ENCODE results near the gene CHMP4B. TPM values are rescaled to one million over a fixed set of nuclear protein-coding genes. Genes with fewer than 3 reads are reported as not detected.
A peak's percentile ranks its signal among the peaks of the same experiment; 100 is the strongest.

Gene CHMP4B
- total RNA-seq, 1 donor from 2014 or later: 137 TPM

DNA sequence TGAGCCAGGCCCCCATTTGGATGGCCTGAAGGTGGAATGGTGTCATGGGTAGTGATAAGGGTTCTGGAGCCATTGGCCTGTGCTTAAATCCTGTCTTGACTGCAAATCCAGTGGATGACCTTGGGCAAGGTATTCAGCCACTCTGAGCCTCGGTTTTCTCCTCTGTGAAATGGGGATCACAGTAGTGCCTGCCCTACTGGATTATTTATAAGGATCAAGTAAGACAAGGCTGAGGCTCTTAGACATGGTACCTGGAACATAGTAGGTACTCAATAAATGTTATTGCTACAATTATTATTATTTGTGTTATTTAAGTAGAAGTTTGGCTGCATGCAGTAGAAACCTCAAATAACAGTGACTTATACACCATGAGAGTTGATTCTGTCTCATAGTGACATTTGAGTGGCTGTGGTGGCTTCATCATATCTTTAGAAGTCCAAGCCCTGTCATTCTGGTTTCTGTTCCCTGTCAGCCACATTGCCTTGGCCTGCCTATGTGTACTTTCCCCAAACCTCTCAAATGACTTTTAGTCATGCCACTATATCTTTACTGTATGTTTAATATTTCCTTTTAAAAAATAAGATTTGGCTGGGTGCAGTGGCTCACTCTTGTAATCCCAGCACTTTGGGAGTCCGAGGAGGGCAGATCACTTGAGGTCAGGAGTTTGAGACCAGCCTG lies 37.6 kb upstream of the CHMP4B start:
- H3K36me3 Mint-ChIP-seq (ENCODE audit: insufficient read depth): peaks cover 2% of the 10 kb centered on the region
- peaks cover 16% of the 10 kb centered on the region for H3K4me1 Mint-ChIP-seq (ENCODE audit: low read depth)
- H3K9me3 Mint-ChIP-seq (ENCODE audit: low read depth): no peaks in the 10 kb centered on the region
- no peak overlapping the region for H3K4me3 Mint-ChIP-seq (ENCODE audit: low read depth)
- TF ChIP-seq, protein P1, sequence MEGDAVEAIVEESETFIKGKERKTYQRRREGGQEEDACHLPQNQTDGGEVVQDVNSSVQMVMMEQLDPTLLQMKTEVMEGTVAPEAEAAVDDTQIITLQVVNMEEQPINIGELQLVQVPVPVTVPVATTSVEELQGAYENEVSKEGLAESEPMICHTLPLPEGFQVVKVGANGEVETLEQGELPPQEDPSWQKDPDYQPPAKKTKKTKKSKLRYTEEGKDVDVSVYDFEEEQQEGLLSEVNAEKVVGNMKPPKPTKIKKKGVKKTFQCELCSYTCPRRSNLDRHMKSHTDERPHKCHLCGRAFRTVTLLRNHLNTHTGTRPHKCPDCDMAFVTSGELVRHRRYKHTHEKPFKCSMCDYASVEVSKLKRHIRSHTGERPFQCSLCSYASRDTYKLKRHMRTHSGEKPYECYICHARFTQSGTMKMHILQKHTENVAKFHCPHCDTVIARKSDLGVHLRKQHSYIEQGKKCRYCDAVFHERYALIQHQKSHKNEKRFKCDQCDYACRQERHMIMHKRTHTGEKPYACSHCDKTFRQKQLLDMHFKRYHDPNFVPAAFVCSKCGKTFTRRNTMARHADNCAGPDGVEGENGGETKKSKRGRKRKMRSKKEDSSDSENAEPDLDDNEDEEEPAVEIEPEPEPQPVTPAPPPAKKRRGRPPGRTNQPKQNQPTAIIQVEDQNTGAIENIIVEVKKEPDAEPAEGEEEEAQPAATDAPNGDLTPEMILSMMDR (IDR thresholded peaks at IDR 0.05; ENCODE audit: unreplicated experiment): no peak
- no peak overlapping the region for H3K27ac Mint-ChIP-seq
- H3K27me3 Mint-ChIP-seq: no peaks in the 10 kb centered on the region
- DNase-seq (ENCODE audit: low spot score, unreplicated experiment): no peak

DNA sequence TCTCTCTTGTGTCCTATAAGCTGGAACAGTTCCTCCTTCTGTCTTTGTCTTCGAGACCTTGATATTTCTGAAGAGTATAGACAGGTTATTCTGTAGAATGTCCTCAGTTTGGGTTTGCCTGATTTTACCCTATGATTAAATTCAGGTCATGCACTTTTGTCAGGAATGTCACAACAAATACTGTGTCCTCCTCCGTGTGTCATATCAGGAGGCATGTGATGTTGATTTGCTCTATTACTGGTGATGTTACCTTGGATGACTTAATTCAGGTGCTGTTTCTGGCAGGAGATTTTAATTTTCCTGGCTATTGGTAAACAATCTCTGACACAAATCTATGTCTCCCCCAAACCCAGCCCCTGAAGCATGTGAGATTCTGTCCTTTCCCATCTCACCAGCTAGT lies 33.3 kb upstream of the CHMP4B start:
- H3K27ac Mint-ChIP-seq: peak overlapping the region; percentile 95
- TF ChIP-seq, protein P1 (IDR thresholded peaks at IDR 0.05; ENCODE audit: unreplicated experiment): no peak
- H3K36me3 Mint-ChIP-seq (ENCODE audit: insufficient read depth): no peaks in the 10 kb centered on the region
- H3K9me3 Mint-ChIP-seq (ENCODE audit: low read depth): no peaks in the 10 kb centered on the region
- H3K4me1 Mint-ChIP-seq (ENCODE audit: low read depth): peaks cover 21% of the 10 kb centered on the region
- no peak for DNase-seq (ENCODE audit: low spot score, unreplicated experiment)
- no peak overlapping the region for H3K4me3 Mint-ChIP-seq (ENCODE audit: low read depth)
- no peaks in the 10 kb centered on the region for H3K27me3 Mint-ChIP-seq

DNA sequence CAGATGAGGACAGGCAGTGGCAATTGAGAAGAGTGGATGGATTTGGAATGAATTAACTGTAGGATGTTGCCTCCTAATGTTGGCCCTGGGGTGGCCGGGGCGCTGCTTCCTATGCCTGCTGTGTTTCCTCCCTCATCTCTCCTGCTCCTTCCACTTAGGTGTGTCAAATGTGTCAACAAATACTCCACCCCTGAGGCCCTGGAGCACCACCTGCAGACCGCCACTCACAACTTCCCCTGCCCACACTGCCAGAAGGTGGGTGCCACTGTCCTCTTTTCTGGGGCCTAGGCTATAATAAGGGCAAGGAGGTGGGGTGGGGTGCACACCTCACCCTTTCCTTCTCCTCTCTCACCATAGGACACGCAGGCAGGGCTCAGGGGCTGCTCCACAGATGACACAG lies 30.0 kb upstream of the CHMP4B start:
- Mint-ChIP-seq H3K4me1 (ENCODE audit: low read depth) (peaks cover 21% of the 10 kb centered on the region), H3K27me3 (no peaks in the 10 kb centered on the region), H3K27ac (peak overlapping the region; percentile 48), H3K9me3 (ENCODE audit: low read depth) (no peaks in the 10 kb centered on the region), H3K36me3 (ENCODE audit: insufficient read depth) (no peaks in the 10 kb centered on the region), H3K4me3 (ENCODE audit: low read depth) (no peak overlapping the region)
- TF ChIP-seq, protein P1 (IDR thresholded peaks at IDR 0.05; ENCODE audit: unreplicated experiment): no peak
- no peak for DNase-seq (ENCODE audit: low spot score, unreplicated experiment)

DNA sequence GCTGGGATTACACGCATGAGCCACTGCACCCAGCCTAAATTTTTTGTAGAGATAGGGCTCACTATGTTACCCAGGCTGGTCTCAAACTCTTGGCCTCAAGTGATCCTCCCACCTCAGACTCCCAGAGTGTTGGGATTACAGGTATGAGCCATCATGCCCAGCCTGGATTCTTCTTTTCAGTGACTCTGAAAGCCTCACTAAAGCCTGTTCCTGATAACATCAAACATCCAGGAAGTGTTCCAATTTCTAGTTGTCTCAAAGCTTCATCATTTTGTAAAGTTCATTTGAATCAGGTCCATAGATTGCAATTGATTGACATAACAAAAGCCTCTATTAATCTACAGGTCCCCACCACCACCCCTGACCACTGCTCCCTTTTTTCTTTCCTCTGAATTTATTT lies 29.2 kb upstream of the CHMP4B start:
- Mint-ChIP-seq H3K9me3 (ENCODE audit: low read depth) (no peaks in the 10 kb centered on the region), H3K4me3 (ENCODE audit: low read depth) (no peak overlapping the region), H3K27me3 (no peaks in the 10 kb centered on the region), H3K36me3 (ENCODE audit: insufficient read depth) (no peaks in the 10 kb centered on the region), H3K27ac (no peak overlapping the region), H3K4me1 (ENCODE audit: low read depth) (peaks cover 21% of the 10 kb centered on the region)
- TF ChIP-seq, protein P1 (IDR thresholded peaks at IDR 0.05; ENCODE audit: unreplicated experiment): no peak
- DNase-seq (ENCODE audit: low spot score, unreplicated experiment): no peak

DNA sequence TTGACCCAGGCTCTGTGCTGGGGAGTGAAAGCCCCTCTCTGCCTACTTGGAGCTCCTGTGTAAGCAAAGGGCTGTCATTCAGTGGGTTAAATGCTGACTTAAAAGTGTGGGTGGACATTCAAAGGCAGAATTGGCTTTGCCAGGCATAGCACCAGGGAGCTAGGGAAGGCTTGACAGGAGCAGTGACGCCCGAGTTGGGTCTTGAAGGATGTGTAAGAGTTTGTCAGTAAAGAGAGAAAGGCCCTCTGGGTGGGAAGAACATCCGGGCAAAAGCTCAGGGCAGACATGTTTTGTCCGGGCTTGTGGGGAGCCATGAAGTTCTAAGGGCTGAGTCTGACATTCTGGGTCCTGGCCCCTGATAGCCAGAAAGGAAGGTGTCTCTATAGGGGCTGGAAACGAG lies 27.9 kb upstream of the CHMP4B start:
- DNase-seq (ENCODE audit: low spot score, unreplicated experiment): no peak
- Mint-ChIP-seq H3K36me3 (ENCODE audit: insufficient read depth) (no peaks in the 10 kb centered on the region), H3K27ac (peak overlapping the region; percentile 72), H3K27me3 (no peaks in the 10 kb centered on the region), H3K4me3 (ENCODE audit: low read depth) (no peak overlapping the region), H3K4me1 (ENCODE audit: low read depth) (peaks cover 17% of the 10 kb centered on the region), H3K9me3 (ENCODE audit: low read depth) (no peaks in the 10 kb centered on the region)
- TF ChIP-seq, protein P1 (IDR thresholded peaks at IDR 0.05; ENCODE audit: unreplicated experiment): no peak
